Rectal smooth muscle tissue (tissue), 1 donor: Measurements from ENCODE around the gene IL4I1.

ENCODE experiments used
- H3K27ac ChIP-seq: one replicate; pipeline ENCODE4 v1.7.0; 2013; ENCODE audit warnings: low read depth, low read length, inconsistent platforms
- H3K27me3 ChIP-seq: one replicate; pipeline ENCODE4 v1.7.0; 2013; ENCODE audit warnings: low read length; ENCODE audit not compliant: control insufficient read depth, insufficient read depth
- H3K36me3 ChIP-seq: one replicate; pipeline ENCODE4 v1.7.0; 2013; ENCODE audit warnings: low read length; ENCODE audit not compliant: control insufficient read depth, insufficient read depth
- H3K4me1 ChIP-seq: one replicate; pipeline ENCODE4 v1.7.0; 2013; ENCODE audit warnings: low read length; ENCODE audit not compliant: control insufficient read depth, insufficient read depth
- H3K4me3 ChIP-seq: one replicate; pipeline ENCODE4 v1.7.0; 2013; ENCODE audit warnings: low read length
- H3K9ac ChIP-seq: one replicate; pipeline ENCODE4 v1.7.0; 2013; ENCODE audit warnings: low read length

The IL4I1 gene

GRCh38 chr19:49852631-49853126 lies 44.0 kb downstream of the IL4I1 start:
- Histone ChIP-seq H3K4me3 (peak overlapping the region; percentile 78), H3K36me3 (peaks cover 9% of the 10 kb centered on the region), H3K27ac (peak overlapping the region; percentile 14), H3K27me3 (no peaks in the 10 kb centered on the region), H3K9ac (no peak overlapping the region), H3K4me1 (peaks cover 19% of the 10 kb centered on the region)

GRCh38 chr19:49851456-49852259 lies 45.0 kb downstream of the IL4I1 start:
- Histone ChIP-seq H3K36me3 (peaks cover 2% of the 10 kb centered on the region), H3K4me3 (peak overlapping the region; percentile 96), H3K27ac (peak overlapping the region; percentile 100), H3K27me3 (no peaks in the 10 kb centered on the region), H3K9ac (no peak overlapping the region), H3K4me1 (peaks cover 19% of the 10 kb centered on the region)

- peak within 1 kb of the TSS; percentile 96 for H3K4me3 ChIP-seq
- H3K36me3 ChIP-seq, result no peaks in the 10 kb centered on the region
- H3K27ac ChIP-seq, result peak within 1 kb of the TSS; percentile 100
- H3K27me3 ChIP-seq, result no peaks in the 10 kb centered on the region
- peaks cover 19% of the 10 kb centered on the region for H3K4me1 ChIP-seq
- peak within 1 kb of the TSS; percentile 98 for H3K9ac ChIP-seq
Measured at GRCh38 chr19:49850487-49851342, 46.0 kb downstream of the IL4I1 start, which contains the start of gene PTOV1. TSS of gene PTOV1 (plus strand) at chr19:49851159.

GRCh38 chr19:49850221-49850486 lies 46.5 kb downstream of the IL4I1 start:
- Histone ChIP-seq H3K4me3 (peak overlapping the region; percentile 96), H3K36me3 (no peaks in the 10 kb centered on the region), H3K9ac (peak overlapping the region; percentile 32), H3K27me3 (no peaks in the 10 kb centered on the region), H3K4me1 (peaks cover 19% of the 10 kb centered on the region), H3K27ac (peak overlapping the region; percentile 100)

- Histone ChIP-seq H3K27me3 (no peaks in the 10 kb centered on the region), H3K4me1 (peaks cover 19% of the 10 kb centered on the region), H3K36me3 (no peaks in the 10 kb centered on the region), H3K27ac (peak overlapping the region; percentile 100), H3K9ac (peak overlapping the region; percentile 32), H3K4me3 (peak overlapping the region; percentile 96)
Measured at GRCh38 chr19:49849433-49850220, 47.1 kb downstream of the IL4I1 start.

GRCh38 chr19:49848938-49849337 lies 47.7 kb downstream of the IL4I1 start:
- H3K36me3 ChIP-seq, result no peaks in the 10 kb centered on the region
- no peaks in the 10 kb centered on the region for H3K27me3 ChIP-seq
- H3K27ac ChIP-seq, result no peak overlapping the region
- H3K9ac ChIP-seq, result no peak overlapping the region
- no peak overlapping the region for H3K4me3 ChIP-seq
- peaks cover 19% of the 10 kb centered on the region for H3K4me1 ChIP-seq

- Histone ChIP-seq H3K4me1 (peaks cover 17% of the 10 kb centered on the region), H3K36me3 (no peaks in the 10 kb centered on the region), H3K9ac (no peak overlapping the region), H3K27ac (no peak overlapping the region), H3K4me3 (no peak overlapping the region), H3K27me3 (no peaks in the 10 kb centered on the region)
Measured at GRCh38 chr19:49847731-49848696, 48.7 kb downstream of the IL4I1 start.

GRCh38 chr19:49846408-49846807 lies 50.3 kb downstream of the IL4I1 start:
- Histone ChIP-seq H3K4me3 (no peak overlapping the region), H3K9ac (no peak overlapping the region), H3K27me3 (no peaks in the 10 kb centered on the region), H3K36me3 (no peaks in the 10 kb centered on the region), H3K4me1 (peaks cover 6% of the 10 kb centered on the region), H3K27ac (no peak overlapping the region)

- H3K9ac ChIP-seq, result no peak overlapping the region
- H3K4me1 ChIP-seq, result peaks cover 6% of the 10 kb centered on the region
- H3K27ac ChIP-seq, result no peak overlapping the region
- peaks cover 2% of the 10 kb centered on the region for H3K36me3 ChIP-seq
- H3K4me3 ChIP-seq, result no peak overlapping the region
- no peaks in the 10 kb centered on the region for H3K27me3 ChIP-seq
Measured at GRCh38 chr19:49845414-49845813, 51.3 kb downstream of the IL4I1 start.

- Histone ChIP-seq H3K36me3 (peaks cover 7% of the 10 kb centered on the region), H3K4me3 (no peak overlapping the region), H3K27ac (no peak overlapping the region), H3K4me1 (no peaks in the 10 kb centered on the region), H3K9ac (no peak overlapping the region), H3K27me3 (no peaks in the 10 kb centered on the region)
Measured at GRCh38 chr19:49844138-49845095, 52.3 kb downstream of the IL4I1 start.
